Suprapubic skin (tissue), 3 donors: ENCODE measurements around the gene ADORA1.

ENCODE experiments used
- EP300 ChIP-seq: sonication (generic); formaldehyde crosslinking; IDR thresholded peaks from one replicate; pipeline ENCODE4 v1.6.1; 2017; ENCODE audit warnings: antibody characterized with exemption
- TF ChIP-seq, protein P1 (sequence below), 2 donors: fragments of 200-600 bp in 1 of 2; fragments of 450-650 bp in 1 of 2; sonication (generic) in 1 of 2; IDR thresholded peaks; one replicate each; pipeline ENCODE4 v1.5.1; 2016 to 2019; ENCODE audit warnings: antibody characterized with exemption in 2 of 2, mild to moderate bottlenecking in 1 of 2, moderate library complexity in 1 of 2

DNA sequence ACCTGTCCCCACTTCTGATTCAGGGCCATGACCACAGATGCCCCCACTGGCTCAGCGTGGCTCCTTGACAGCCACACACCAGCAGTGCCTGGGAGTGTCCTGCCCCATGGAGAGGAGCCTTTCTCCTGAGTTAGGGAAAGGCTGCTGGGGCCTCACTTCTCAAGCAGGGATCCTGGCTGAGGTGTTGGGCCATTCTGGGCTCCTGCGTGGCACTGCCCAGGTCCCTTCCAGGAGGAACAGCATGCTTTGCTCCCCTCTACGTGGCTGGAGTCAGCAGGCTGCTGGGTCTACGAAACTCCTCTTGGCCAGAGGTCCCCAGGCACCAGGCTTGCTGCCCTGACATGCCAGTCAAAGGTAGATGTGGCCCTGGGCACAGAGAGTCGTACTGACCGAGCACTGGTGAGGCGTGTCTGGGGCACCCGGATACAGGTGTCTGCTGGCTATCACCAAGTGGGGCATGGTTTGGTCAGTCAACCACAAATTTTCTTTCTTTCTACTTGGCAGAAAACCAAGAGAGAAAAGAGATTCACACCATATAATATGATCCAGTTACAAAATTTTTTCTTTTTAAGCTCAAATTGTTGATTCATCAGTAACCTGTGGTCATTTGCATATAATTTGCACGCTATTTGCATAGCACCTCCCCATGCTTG lies 4.1 kb downstream of the ADORA1 start:
- TF ChIP-seq, protein P1, sequence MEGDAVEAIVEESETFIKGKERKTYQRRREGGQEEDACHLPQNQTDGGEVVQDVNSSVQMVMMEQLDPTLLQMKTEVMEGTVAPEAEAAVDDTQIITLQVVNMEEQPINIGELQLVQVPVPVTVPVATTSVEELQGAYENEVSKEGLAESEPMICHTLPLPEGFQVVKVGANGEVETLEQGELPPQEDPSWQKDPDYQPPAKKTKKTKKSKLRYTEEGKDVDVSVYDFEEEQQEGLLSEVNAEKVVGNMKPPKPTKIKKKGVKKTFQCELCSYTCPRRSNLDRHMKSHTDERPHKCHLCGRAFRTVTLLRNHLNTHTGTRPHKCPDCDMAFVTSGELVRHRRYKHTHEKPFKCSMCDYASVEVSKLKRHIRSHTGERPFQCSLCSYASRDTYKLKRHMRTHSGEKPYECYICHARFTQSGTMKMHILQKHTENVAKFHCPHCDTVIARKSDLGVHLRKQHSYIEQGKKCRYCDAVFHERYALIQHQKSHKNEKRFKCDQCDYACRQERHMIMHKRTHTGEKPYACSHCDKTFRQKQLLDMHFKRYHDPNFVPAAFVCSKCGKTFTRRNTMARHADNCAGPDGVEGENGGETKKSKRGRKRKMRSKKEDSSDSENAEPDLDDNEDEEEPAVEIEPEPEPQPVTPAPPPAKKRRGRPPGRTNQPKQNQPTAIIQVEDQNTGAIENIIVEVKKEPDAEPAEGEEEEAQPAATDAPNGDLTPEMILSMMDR (IDR thresholded peaks at IDR 0.05), result no peak
- no peak for TF ChIP-seq EP300
